Peyer's patch (tissue), 4 donors: ENCODE data around the gene SPDYE4.

Experiments used
- CTCF ChIP-seq, 6 experiments: fragments of 450-650 bp in 4 of 6; fragments of 200-600 bp in 2 of 6; sonication (generic) in 1 of 6; IDR thresholded peaks; one replicate each; pipeline ENCODE4 v1.5.1; 2017 to 2019; ENCODE audit warnings: antibody characterized with exemption in 6 of 6, mild to moderate bottlenecking in 3 of 6, moderate library complexity in 1 of 6
- POLR2A ChIP-seq, 2 donors: fragments of 450-650 bp; IDR thresholded peaks; one replicate each; pipeline ENCODE4 v1.5.1; 2017; ENCODE audit warnings: antibody characterized with exemption in 2 of 2, mild to moderate bottlenecking in 2 of 2, moderate library complexity in 2 of 2

- TF ChIP-seq CTCF (IDR thresholded peaks at IDR 0.05) (no peak), POLR2A (IDR thresholded peaks at IDR 0.05) (no peak)
These were observed 29.4 kb downstream of the SPDYE4 start for GRCh38 chr17:8728971-8729370.
